Stimulated activated naive CD8-positive, alpha-beta T cell treated with anti-CD3 and anti-CD28 coated beads, Interleukin-15, Interleukin-2, amounts not matched to agents 100 U/mL and 50 U/mL, for 24 hours (primary cell): Measurements from ENCODE around the gene TRIM32.

Experiments used
- ATAC-seq: fragments of 150-1000 bp; cut with Tn5 transposase; one replicate; pipeline ENCODE4 v1.10.0; 2021
- DNase-seq: peaks from one replicate; pipeline ENCODE4 v3.0.0; 2021

The TRIM32 gene, protein sequence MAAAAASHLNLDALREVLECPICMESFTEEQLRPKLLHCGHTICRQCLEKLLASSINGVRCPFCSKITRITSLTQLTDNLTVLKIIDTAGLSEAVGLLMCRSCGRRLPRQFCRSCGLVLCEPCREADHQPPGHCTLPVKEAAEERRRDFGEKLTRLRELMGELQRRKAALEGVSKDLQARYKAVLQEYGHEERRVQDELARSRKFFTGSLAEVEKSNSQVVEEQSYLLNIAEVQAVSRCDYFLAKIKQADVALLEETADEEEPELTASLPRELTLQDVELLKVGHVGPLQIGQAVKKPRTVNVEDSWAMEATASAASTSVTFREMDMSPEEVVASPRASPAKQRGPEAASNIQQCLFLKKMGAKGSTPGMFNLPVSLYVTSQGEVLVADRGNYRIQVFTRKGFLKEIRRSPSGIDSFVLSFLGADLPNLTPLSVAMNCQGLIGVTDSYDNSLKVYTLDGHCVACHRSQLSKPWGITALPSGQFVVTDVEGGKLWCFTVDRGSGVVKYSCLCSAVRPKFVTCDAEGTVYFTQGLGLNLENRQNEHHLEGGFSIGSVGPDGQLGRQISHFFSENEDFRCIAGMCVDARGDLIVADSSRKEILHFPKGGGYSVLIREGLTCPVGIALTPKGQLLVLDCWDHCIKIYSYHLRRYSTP

DNA sequence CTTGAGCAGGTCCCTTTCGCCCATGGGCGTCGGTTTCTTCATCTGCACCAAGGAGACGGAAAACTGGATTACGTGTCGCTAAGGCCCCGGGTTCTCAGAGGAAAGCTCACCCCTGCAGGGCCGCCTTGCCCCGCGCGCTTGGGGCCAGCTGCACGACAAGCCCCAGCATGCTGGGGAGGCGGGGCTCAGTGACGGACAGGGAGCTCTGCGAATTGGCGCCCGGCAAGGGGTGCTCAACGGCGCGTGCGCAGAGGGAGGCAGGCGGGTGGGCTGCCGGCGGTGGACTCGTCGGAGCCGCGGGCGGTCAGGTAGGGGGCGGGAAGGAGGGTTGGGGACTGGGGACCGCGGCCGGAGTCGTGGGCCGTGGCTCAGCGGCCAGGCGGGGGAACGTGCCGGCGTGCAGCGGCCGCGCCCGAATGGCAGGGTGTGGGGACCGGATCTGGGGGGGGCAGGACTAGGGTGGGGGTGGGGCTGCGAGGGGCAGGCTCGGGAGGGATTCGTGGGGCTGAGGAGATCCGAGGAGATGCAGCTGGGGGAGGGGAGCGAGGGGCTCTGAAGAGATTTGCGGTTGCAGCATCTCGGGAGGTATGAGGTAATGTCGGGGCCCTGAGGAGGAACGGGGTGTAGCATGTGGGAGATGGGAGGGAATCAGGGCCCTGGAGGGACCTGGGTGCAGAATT is at the start of gene TRIM32:
Gene TRIM32 (plus strand): TSS at position 232 of the 680 bp plus-strand sequence. CDS start 10,438 bp downstream, outside the sequence.
- ATAC-seq (peak; percentile 97), DNase-seq (peak; percentile 96)

DNA sequence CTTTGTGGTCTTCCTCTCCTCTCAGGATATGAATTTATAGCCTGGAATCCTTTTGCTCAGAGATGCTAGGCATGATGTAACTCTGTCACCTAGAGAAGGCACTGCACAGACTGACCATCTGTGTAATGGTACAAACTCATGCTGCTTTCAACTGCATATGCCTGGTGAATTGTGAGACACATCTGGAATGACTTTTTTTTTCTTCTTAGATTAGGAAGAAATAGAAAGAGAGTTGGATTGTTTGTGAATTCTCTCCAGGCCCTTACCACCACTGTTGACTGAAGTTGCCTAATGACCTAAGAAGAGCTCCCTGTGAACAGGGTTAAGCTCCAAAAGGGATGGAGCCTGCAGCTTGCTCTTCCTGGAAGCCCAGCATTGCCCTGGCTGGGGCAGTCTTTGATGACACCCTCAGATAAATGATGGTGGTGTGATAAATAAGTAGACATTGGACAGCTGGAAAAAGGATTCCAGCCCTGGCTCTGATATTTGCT is 47.8 kb upstream of the TRIM32 start:
- ATAC-seq: no peak
- no peak for DNase-seq

DNA sequence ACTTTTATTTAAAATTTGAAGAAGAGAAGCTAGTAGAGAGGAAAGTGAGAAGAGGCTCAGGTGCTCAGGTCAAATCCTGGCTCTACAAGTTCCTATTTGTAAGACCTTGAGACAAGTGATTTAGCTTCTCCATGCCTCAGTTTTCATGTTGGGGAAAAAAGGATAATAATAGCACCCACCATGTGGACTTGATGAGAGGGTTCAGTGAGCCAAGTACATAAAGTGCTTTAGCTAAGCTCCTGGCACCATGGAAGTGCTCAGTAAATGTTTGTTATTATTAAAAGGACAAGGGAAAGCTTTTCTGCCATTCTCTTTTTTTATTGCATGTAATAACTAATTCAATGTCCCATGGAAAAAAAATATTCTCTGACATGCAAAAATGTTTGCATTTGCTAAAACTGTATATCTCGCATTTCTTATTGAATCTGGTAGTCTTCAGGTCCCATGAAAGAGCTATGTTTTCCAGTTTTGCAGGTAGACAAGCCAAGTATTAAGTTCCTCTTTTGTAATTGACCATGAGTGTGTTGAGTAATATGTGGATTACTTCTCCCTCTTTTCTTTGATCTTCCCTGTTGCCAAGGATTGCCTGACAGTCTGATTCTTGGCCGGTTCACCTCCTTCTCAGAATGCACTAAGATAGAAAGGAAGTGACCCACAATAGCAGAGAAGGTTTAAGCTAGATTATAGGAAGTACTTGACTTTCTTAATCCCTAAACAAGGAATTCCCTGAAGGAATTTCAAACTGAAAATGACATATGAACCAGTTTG is 45.6 kb upstream of the TRIM32 start:
- ATAC-seq: no peak
- DNase-seq: no peak

DNA sequence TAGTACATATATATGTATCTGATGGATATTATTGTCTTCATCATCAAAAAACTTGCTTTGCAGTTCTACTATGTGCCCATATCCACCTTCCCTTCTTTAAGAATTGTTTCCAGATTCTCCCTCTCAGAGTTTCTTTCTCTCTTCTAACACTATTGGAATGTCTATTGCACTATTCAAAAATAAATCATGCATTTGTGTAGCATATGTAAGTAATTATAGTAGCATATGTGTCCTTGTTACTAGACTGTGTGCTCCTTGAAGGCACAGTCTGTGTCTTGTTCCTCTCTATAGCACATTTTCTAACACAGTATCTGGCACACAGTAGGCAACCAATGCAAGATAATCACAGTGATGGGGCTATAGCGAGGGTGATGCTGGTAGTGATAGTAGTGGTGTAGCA is 43.4 kb upstream of the TRIM32 start:
- DNase-seq (no peak), ATAC-seq (no peak)

DNA sequence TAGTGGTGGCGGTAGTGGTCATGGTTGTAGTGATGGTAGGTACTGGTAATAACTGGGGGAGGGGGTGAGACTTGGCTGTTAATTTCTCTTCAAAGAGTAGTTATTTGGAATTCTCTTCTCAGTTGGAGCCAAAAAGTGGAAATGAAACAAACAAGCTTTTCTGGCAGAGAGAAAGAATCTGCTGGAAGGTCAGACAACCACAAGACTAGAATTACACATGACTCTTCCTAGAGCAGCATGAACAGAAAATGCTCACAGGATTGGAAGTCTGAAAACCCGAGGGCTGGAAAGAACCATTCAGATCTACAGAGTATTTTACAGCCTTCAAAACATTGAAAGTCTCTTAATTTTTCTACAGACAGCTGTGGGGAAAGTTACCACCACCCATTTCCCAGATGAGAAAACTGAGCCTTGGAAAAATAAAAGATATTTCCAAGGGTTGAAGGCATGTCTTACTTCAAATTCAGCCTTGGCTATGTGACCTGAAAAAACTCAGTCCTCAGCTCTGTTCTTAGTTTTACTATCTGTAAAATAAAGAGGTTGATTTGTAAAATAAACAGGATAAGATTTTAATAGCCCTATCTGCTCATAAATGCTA is 42.9 kb upstream of the TRIM32 start:
- ATAC-seq: no peak
- no peak for DNase-seq

DNA sequence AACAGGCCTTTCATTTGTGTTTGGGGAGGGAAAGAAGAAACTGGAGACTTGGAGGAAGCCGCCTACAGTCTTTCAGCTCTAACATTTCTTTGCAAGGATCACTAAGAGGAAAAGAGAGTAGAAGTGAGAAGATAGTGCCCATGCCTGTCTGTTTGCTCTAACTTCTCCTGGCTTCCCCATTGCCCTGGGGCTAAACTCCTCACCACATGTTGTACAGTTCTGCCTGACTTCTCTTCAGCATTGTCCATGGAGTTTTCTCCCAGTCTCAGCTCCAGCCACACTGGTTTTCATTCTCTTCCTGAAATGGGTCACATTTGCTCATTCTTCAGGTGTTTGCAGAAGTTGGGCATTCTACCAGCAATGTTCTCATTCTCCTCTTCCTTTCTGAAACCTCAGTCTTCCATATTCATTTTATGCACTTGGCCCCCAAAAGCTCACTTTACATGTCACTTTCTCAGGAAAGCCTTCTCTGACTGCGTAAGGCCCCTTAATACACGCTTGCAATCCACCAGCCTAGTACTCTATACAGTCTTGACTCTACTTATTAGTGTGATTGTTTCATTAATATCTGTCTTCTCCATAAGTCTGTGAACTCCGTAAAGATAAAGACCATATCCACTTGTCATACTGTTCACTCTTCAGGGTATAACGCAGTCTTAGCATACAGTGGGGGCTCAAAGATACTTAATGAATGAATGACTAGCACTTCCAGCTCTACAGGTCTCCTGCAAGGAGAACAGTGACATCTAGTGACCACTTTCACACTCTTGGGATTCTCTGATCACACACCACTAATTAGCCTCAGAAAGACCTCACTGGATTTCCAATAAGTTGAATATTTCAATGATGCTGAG is 40.2 kb upstream of the TRIM32 start:
- no peak for DNase-seq
- peak; percentile 40 for ATAC-seq

DNA sequence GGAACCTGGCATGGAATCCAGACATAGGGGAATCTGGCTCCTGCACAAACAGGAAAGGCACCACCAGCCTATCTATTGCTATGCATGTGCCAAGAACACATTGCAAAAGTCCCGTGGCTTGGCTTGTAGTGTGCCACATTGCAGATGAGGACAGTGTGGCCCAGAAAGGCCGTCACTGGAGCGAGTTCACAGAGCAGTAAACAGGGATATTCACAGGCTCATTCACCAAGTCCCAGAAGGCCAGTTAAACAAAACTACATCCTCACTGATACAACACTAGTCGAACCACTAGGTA is 39.6 kb upstream of the TRIM32 start:
- ATAC-seq (no peak), DNase-seq (no peak)

DNA sequence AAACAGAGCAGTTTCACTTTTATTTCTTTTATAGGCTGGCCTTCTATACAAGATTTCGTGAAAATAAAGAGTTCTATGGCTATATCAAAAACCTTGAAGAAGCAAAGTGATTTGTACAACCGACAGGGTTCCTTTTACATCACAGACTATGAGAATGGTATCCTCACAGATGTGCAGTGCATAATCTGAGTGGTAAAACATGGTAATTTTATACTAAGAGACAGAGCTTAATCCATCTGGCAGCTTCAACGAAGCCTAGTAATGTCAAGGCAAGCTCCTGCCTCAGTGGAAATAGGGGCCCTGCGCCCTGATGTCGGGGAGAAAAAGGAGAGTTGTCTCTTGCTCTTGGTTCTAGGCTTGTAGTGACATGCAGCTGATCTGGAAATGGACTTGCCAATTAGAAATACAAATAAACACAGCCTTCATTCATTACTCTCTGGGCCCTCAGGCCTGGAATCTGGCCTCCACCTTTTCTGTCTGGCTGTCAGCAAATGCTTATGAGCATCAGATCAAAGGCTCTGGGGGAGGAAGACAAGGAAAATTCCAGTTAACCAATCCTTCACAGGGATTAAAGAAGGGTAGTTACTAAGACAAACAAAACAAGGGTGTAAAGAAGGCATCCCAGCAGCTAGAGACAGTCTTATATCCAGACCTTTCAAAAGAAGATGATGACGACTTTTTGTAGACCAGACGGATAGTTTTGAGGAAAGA is 33.6 kb upstream of the TRIM32 start:
- ATAC-seq: no peak
- DNase-seq: no peak

DNA sequence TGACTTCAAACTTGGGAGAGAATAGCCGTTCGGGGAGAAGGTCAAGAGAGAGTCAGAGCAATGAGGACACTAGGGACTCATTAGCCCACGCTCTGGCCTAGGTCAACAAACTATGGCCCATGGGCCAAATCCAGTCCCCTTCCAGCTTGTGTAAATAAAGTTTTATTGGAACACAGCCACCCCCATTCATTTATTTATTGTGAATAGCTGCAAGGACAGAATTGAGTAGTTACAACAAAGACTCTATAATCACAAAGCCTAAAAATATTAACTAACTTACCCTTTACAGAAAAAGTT is 33.1 kb upstream of the TRIM32 start:
- no peak for ATAC-seq
- no peak for DNase-seq

DNA sequence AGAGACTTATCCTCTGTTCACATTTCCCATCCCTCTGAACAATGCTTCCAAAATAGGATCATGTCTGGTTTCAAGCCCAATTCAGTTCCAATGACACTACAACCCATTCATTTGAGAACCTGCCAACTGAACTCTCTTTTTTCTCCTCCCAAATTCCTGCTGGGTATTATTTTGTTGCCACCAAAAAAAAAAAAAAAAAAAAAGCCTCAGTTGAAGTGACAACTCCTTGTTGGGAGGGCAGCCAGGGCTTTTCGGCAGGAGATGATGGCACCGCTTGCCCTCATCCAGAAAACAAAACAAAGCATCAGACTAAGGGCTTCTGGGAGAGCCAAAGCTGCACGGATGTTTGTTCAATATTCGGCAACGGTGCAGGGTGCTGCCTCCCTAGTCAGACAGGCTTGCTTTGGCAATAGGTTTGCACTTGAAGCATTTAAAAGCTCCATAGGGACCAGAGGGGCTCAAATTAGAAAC is 30.6 kb upstream of the TRIM32 start:
- DNase-seq (no peak), ATAC-seq (no peak)

DNA sequence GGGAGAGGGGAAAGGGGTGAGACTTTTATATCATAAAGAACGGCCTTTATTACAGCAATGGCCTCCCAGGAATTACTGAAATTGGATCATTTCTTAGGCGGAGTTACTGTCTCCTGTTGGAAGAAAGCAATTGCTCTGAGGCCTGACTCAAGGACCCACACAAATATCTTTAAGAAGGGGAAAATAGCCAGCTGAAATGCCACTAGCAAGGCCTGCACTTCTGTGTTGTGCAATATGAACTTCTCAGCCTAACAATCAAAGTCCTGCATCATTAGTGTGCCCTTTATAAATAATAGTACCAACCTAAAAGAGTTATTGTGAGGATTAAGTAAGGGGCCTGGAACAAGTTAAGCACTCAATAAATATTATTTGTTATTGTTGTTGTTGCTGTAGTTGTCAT is 30.1 kb upstream of the TRIM32 start:
- DNase-seq (no peak), ATAC-seq (no peak)

DNA sequence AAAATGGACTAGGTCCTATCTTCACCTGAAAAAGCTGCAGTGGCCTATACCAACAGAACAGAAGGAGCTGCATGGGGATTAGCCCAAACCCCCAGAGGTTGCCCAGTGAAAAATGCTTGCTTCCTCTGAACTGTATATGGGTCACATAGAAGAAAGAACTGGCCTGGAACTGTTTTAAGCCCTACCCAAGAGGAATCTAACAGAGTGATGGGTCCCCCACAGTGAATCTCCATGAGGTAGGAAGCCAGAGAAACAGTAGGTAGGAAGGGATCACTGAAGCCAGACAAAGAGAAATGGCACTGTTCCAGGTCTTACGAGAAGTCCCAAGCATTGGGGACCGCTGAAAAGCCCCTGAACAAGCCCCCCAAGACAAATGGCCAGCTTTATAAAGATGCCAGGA is 28.8 kb upstream of the TRIM32 start:
- DNase-seq (no peak), ATAC-seq (no peak)

DNA sequence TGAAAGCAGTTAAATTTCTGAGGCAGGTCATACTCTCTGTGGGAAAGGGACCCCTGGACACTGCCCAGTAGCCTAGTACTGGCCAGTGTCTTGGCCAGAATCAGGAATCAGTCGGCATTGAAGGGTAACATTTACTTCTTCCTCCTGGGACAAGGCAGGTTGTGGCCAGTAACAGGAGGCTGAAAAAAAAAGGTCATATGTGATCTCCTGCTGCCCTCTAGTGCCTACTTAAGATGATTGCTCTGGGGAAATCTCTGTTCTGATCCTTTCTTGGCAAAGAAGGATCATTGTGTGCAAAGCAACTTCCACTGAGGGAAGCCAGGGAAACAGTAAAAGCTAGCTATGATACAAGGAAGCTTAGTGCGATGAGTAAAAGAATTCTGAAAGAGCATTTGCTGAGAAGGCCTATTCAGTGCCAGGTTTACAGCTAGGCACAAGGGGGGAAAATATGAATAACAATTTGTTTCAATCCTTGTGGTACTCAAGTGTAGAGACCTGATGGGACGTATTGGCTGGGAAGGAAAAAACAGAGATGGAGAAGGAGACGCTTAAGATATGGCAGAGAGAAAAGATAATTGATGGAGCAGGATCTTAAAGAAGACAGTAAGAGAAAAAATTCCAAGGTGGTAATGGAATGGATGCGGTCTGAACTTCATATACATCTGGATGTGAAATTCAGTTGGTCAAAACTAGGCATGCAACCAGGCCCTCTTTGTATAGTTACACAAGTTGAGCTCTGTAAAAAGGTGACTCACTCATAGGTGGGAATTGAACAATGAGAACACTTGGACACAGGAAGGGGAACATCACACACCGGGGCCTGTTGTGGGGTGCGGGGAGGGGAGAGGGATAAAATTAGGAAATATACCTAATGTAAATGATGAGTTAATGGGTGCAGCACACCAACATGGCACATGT is 25.8 kb upstream of the TRIM32 start:
- ATAC-seq (no peak), DNase-seq (no peak)

DNA sequence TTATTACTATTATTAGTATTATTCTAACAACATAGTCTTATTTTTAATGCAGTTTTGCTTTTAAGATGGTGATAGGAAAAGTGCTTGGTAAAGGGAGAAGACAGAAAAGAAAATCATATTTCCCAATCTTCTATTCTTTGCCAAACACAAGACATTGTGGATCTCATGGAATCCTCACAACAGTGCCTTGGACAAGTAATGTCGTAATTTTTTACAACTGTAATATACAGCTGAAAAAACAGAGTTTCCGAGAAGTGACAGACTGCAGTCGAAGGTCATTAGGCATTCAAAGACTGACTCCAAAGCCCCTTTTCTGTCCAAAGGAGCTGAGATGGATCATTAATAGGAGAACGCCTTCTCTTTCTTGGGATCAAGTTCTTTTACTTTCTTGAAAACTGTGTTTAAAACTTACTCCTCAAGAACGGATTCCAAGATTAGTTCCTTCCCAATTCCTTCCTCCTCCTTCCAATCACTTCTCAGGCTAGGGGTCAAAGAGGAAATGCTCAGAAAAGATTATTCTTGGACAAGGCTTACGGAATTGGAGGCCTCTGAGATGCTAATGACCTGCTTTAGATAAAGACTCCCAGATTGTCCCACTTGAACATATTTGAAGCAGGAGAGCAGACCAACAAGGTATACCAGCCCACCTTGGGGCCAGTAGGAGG is 24.3 kb upstream of the TRIM32 start:
- ATAC-seq (no peak), DNase-seq (no peak)

DNA sequence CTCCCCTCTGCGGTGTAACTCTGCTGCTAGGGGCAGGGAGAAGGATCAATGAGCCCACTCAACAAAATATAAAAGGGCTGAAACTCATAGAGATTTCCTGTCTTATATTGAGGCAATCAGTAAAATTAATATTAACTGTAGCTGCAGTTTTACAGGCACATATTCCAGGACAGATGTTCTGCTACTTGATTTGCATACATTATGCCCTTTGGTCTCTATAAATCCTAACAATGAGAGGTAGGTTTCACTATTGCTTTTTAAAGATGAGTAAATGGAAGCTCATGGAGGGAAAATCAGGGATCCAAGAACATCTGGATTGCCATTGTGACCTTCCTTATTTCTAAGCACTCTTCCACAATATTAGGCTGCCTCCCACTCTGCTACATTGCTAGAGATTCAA is 23.5 kb upstream of the TRIM32 start:
- DNase-seq: no peak
- ATAC-seq: no peak

DNA sequence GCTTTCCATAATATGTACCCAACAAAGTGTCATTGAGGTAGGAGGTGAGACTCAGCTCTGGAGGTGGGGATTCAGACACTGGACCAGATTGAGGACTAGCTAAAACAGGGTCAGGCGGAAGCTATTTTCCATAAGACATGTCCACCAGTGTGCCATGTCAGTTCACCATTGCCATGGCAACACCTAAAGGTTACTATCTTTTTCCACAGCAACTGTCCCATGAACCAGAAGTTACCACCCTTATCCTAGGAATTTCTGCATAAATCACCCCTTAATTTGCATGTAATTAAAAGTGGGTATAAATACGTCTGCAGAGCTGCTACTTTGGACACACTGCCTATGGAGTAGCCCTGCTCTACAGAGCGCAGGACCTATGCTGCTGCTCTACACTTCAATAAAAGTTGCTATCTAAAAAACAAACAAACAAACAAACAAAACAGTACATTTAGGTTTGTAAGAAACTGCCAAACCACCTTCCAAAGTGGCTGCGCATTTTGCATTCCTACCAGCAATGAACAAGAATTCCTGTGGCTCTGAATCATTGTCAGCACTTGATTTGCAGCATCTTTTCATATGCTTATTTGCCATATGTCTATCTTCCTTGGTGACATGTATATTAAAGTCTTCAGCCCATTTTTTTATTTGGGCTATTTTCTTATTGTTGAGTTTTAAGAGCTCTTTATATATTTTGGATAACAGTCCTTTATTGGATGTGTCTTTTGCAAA is 18.0 kb upstream of the TRIM32 start:
- DNase-seq (no peak), ATAC-seq (no peak)

DNA sequence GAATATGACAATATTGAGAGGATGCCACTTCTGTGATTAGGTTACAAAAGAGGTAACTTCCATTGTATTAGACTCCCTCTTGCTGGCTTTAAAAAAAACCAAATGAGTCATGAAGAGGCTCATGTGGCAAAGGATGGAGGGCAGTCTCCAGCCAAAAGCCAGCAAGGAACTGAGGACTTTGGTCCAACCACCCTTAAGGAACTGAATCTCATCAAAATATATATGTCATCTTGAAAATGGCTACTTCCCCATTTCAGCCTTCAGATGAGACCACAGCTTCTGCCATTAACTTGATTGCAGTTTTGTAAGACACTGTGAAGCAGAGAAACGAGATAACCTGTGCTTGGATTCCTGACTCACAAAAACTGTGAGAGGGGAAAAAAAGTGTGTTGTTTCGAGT is 15.5 kb upstream of the TRIM32 start:
- ATAC-seq: no peak
- DNase-seq: no peak

DNA sequence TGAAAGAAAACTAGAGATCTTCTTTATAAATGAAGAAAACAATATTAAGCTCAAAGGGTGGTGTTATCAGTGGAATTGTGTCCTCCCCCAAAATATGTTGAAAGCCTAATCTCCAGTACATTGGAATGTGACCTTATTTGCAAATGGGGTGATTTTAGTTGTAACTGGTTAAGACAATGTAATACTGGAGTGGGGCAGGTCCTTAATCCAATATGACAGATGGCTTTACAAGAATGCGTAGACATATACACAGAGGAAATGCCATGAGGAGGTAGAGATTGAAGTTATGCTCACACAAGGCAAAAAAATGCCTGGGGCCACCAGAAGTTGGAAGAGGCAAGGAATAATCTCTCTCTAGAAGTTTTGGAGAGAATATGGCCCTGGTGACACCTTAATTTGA is 13.7 kb upstream of the TRIM32 start:
- ATAC-seq (no peak), DNase-seq (no peak)
